GM18873 (cell line): ENCODE results near the gene NAA60.
"Not testable (repeated sequence)": the region's sequence is repeated elsewhere in the genome, so short reads cannot be mapped to it uniquely, and the experiment has no call there.

Source experiments
- ATAC-seq: cut with Tn5 transposase; IDR thresholded peaks from one replicate; pipeline ENCODE4 v1.9.1; 2021; ENCODE audit warnings: mild to moderate bottlenecking, moderate library complexity, moderate number of reproducible peaks; ENCODE audit not compliant: unreplicated experiment, low FRiP score

The NAA60 gene

GRCh38 chr16:3481696-3482658 is 38.5 kb downstream of the NAA60 start:
- ATAC-seq: no peak

GRCh38 chr16:3482659-3483241 is 39.3 kb downstream of the NAA60 start:
- ATAC-seq: no peak

- no peak for ATAC-seq
Observed at GRCh38 chr16:3484318-3485096, 41.0 kb downstream of the NAA60 start.

DNA sequence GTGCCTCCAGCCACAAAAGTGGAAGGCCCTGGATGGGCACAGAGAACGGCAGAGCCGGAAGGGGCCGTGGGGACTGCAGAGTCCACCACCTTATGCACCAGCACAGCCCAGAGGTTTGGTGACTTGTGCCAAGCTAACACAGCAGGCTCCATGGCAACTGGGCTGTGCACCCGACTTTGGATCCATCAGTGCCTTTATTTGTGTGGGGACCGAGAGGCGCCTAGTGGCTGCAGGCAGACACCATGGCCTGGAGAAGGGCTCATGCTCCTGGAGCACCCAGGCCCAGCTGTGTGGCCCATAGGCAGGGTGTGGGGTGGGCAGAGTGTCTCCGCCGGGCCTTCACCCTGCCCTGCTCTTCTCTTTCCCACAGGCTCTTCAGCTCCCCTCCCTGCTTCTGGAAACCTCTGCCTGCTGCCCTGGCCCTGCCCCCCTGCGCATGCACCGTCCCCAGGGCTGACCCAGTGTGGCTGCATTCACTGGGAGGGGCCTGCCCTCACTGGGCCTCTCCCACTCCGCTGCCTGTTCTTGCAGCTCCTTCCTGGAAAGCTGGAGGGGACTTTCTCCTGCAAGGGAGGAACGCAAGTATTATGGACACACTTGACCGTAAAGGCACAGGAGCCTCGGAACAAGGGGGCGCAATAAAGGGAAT is 41.7 kb downstream of the NAA60 start:
- no peak for ATAC-seq

DNA sequence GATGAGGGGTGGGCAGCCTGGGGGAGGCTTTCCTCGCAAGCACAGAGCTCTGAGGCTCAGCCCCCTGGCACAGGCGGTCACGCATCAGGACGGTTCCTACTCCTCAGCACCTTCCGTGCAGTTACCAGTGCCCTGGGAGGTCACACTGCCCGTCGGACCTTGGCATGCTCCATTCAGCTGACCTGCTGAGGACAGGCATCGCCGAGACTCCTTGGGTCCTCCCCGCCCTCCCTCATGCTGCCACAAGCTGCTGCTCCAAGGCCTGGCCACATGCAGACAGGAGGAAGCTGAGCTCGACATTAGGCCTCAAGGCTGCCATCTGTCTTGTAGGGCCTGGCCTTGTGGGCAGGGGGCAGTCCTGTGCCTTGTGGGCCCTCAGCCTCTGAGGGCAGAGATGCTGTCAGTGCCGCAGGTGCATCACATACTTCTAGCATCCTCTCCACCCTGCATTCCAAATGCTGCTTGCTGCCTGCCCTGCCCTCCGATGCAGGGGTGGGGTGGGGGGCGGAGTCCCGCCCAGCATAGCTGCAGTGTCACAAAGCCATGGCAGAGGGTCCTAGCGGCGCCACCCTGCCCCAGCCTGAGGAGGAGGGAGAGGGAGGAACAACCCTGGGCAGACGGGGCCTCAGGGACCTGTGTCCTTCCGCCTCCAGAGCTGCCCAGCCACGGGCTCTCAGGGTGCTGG is 42.5 kb downstream of the NAA60 start:
- ATAC-seq: no peak

DNA sequence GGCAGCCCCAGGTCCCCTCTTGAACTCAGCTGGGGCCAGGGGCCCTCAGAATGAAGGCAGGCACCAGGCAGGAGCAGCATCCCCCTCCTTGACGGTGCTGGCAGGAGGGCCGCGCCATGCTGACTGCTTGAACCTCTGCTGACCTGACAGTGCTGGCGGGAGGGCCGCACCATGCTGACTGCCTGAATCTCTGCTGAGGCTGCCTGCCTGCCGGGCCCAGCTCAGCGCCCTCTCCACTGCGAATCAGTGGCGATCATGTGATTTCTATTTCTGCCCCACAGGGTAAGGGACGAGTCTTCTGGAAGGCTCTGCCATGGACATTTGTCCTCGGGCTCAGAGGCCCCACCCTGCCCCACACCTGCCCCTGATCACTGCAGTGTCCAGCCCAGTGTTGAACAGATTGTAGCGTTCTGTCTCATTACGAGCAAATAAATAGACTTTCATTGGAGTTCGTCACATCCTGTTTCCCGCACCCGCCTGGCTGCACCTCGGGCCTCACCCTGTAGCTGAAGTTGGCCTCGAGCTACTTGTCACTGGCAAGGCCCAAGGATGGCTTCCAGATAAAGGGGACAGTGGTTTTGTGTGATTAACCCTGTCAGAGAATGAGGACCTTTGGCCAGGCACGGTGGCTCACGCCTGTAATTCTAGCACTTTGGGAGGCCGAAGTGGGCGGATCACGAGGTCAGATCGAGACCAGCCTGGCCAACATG is 43.2 kb downstream of the NAA60 start:
- no peak for ATAC-seq

DNA sequence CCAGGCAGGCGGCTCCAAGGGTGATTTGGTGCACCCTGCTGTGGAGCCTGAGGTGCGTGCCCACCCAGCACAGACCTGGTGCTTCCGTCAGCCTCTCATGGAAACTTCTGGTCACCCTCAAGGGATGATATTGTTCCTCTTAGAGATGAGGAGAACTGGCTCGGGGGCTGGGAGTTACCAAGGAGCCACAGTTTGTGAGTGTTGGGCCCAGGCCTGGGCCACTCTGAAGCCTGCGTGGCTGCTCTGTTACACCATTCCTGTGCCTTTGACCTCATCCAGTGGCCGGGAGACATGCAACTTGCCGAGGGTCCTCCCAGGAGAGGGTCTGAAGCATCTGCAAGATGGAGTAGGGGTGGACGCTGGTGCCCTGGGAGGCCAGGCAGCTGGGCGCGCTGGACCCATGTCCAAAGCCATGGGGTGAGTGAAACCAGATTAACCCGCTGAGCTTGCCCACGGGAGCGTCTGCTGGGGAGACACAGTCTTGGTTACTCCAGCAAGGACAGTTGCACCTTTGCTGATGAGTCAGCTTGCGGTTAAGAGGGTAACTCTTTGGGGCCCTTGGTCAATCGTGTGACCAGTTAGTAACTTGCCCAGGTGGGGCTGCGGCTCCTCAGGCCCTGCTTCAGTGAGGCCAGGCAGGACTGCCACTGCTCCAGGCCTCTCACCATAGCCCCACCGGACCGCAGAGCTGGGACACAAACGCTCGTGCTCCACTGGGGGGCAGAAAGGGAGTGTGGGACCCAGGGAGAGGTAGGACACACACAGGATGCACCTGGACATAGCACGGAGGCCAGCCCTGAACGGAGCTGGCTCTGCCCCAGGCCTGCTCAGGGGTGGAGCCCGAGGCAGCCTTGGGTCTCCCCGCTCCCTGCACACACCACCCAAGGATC is 44.3 kb downstream of the NAA60 start:
- no peak for ATAC-seq

DNA sequence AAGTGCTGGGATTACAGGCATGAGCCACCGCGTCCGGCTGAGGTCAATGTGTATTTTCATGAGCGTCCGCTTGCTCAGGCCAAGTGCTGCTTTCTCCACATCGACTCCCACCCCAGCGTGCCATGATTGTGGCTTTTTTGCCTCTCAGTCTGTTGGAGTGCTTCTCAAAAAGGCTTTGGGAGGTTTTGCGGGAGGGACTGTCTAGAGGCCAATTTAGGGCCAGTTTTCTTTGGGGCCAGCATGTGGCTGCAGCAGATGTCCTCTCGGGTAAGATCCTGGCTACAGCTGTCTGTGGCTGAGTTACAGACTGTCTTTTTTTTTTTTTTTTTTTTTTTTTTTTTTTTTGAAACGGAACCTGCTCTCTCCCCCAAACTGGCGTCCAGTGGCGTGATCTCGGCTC is 45.3 kb downstream of the NAA60 start:
- ATAC-seq: no peak

DNA sequence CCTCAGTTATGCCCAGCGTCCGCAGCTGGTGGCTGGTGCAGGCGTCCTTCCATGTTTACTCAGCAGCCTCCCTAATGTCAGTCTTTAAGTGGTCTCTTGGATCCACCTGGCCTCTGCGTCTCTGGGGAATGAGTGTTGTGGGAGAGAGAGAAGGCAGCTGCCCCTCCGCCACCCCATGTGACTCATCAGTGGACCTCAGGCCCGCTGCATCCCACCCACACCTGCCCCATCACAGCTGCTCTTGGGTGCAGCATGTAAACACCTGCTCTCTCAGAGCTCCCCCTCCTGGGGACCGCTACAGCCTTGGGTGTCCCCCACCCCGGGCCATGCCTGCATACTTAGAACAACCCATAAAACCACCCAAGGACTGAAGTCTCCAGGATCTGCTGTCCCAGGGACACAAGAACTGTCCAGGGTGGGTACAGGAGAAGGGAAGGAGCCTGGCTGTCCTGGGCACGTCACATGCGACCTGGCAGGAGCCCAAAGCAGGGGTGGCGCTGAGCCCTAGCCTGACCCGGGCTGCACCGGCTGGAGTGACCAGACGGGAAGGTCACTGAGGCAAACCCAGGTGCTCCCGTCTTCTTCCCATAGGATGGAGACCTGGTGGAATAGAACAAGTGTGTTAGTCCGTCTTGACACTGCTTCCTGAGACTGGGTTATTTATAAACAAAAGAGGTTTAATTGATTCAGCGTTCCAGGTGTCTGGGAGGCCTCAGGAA is 47.6 kb downstream of the NAA60 start:
- no peak for ATAC-seq

- no peak for ATAC-seq
Observed at GRCh38 chr16:3492356-3492755, 48.9 kb downstream of the NAA60 start.

DNA sequence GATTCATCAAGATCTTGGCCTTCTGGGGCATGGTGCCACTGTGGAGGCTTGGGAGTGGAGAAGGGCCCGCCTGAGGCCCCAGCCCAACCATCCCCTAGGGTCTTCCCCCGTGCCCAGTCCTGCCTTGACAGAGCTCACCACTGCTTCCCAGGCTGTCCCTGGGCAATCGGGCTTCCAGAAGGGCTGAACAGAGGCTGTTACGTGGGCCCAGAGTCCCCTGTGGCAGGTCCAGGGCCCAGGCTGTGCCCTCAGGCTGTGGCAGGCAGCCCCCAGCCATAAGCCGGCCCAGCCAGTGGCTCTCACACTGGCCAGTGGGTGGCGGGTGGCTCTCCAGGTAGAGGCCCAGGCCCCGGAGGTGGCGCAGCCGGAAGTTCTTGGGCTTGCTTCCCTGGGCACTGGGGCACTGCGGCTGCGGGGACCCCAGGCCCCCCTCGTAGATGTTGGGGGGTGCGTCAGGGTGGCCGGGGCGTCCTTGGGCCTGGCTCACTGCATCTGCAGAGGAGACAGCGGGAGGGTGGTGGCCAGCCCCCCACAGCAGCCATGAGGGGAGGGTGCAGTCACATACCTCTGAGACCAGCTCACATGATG is 51.0 kb downstream of the NAA60 start:
- ATAC-seq: no peak

DNA sequence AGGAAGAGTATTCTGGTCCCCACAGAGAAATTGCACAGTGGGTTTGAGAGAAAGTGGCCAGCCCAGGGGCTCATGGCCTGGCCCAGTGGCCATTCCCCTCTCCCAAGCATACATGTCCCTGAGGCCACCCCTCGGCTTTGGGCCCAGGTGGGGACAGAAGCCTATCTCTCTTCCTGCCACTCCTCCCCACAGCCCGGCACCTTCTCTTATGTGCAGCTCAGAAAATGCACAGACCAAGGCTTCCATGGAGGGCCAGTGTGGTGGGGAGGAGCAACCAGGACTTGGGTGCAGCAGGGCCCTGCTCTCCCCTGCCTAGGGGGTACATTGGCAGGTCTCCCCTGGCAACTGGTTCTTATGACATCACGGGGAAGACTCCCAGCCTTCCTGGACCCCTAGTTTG is 51.7 kb downstream of the NAA60 start, which contains the start of gene C16orf90:
C16orf90 (minus strand) TSS at position 314 of the 400 bp plus-strand sequence; CDS start at position 246, 68 bp downstream.
- no peak for ATAC-seq

- no peak for ATAC-seq
Observed at GRCh38 chr16:3496386-3496785, 52.9 kb downstream of the NAA60 start.

GRCh38 chr16:3497771-3498170 is 54.3 kb downstream of the NAA60 start:
- no peak for ATAC-seq

DNA sequence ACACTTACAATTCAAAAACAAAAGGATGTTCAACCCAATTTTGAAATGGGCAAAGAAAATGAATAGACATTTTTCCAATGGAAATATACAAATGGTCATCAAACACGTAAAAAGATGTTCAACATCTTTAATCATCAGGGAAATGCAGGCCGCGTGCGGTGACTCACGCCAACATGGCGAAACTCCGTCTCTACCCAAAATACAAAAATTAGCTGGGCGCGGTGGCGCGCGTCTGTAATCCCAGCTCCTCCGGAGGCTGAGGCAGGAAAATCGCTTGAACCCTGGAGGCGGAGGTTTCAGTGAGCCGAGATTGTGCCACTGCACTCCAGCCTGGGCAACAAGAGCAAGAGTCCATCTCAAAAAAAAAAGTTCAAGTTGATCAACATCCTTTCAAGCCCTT is 55.5 kb downstream of the NAA60 start:
- ATAC-seq: no peak

DNA sequence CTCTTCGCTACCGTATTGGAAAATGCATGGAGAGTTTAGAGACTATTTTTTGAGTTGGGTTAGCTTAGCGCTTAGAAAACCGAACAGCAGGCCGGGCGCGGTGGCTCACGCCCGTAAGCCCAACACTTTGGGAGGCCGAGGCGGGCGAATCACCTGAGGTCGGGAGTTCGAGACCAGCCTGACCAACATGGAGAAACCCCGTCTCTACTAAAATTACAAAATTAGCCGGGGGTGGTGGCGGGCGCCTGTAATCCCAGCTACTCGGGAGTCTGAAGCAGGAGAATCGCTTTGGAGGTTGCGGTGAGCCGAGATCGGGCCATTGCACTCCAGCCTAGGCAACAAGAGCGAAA is 57.9 kb downstream of the NAA60 start:
- not testable (repeated sequence) for ATAC-seq

DNA sequence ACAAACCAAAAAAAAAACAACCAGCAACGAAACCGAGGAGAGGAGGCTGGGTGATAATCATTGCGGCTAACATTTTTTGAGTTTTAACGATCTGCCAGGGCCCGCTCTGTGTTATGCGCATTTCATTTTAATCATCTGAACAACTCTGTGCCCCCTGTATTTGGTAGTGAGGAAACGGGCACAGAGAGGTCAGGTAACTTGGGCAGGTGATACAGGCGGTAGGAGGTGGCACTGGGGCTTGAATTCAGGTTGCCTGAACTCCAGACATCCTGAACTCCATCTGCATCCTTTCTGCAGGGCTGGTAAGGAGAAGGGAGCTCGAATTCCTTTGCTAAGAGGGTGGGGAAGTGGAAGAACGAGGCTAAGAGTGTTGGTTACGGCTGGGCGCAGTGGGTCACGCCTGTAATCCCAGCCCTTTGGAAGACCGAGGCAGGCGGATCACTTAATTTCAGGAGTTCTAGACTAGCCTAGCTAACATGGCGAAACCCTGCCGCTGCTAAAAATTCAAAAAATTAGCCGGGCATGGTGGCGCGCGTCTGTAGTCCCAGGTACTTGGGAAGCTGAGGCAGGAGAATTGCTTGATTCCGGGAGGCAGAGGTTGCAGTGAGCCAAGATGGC is 58.4 kb downstream of the NAA60 start:
- no peak for ATAC-seq
